ENCODE data around the gene BCKDK. TPM values are rescaled to one million over a fixed set of nuclear protein-coding genes. Genes with fewer than 3 reads are reported as not detected.

Gene BCKDK
- total and polyA plus RNA-seq, 2 of the 13 experiments (the other 11 are each of a cell fraction or from before 2014, with no cell fraction given), result 24.9 to 42.6 TPM

GRCh38 chr16:31117384-31118222 lies 9.4 kb downstream of the BCKDK start, which contains the start of gene KAT8 (continued):
- peak; percentile 60; the same call in 1 of the 2 replicates for TF ChIP-seq ZNF263 (CRISPR knock-in tag; IDR thresholded peaks at IDR 0.05)
- no peak for TF ChIP-seq FOXM1 (CRISPR knock-in tag; IDR thresholded peaks at IDR 0.05)
- no peak for TF ChIP-seq ZNF207 (IDR thresholded peaks at IDR 0.05; ENCODE audit: borderline replicate concordance)
- no peak; the same call in 1 of the 2 replicates for TF ChIP-seq GLI4 (CRISPR knock-in tag; IDR thresholded peaks at IDR 0.05; ENCODE audit: borderline replicate concordance)
- peak; percentile 81 for TF ChIP-seq NFKB2 (CRISPR knock-in tag; IDR thresholded peaks at IDR 0.05; ENCODE audit: borderline replicate concordance)
- peak; percentile 62; the same call in 1 of the 2 replicates for TF ChIP-seq MYPOP (CRISPR knock-in tag; IDR thresholded peaks at IDR 0.05)
- TF ChIP-seq FOXK2 (IDR thresholded peaks at IDR 0.05), result 0 out of 2 replicates have a peak, but pooled peaks have one; percentile 17
- TF ChIP-seq CEBPB (IDR thresholded peaks at IDR 0.05; ENCODE audit: borderline replicate concordance, low read depth, low read length), result no peak
- no peak for TF ChIP-seq RFX1 (IDR thresholded peaks at IDR 0.05)
- TF ChIP-seq CEBPZ (IDR thresholded peaks at IDR 0.05; ENCODE audit: low read length), result no peak
- TF ChIP-seq ELF4 (CRISPR knock-in tag; IDR thresholded peaks at IDR 0.05; ENCODE audit: borderline replicate concordance), result no peak
- TF ChIP-seq ELF1 (CRISPR knock-in tag; IDR thresholded peaks at IDR 0.05), result peak; percentile 74
- TF ChIP-seq YEATS4 (CRISPR knock-in tag; IDR thresholded peaks at IDR 0.05; ENCODE audit: borderline replicate concordance), result peak; percentile 86
- TF ChIP-seq USF2 (IDR thresholded peaks at IDR 0.05; ENCODE audit: low read depth, low read length), result no peak
- TF ChIP-seq USF2 (CRISPR knock-in tag; IDR thresholded peaks at IDR 0.05; ENCODE audit: borderline replicate concordance), result no peak; the same call in 1 of the 2 replicates
- no peak for TF ChIP-seq ZNF296 (CRISPR knock-in tag; conservative IDR thresholded peaks at IDR 0.05)
- no peak for TF ChIP-seq HNRNPL (IDR thresholded peaks at IDR 0.05; ENCODE audit: low read depth, low read length)
- 0 out of 2 replicates have a peak, but pooled peaks have one; percentile 61 for TF ChIP-seq FIP1L1 (IDR thresholded peaks at IDR 0.05; ENCODE audit: borderline replicate concordance, insufficient read depth, low read depth, low read length)
- no peak for TF ChIP-seq ZNF264 (CRISPR knock-in tag; IDR thresholded peaks at IDR 0.05)
- TF ChIP-seq ZBTB21 (CRISPR knock-in tag; IDR thresholded peaks at IDR 0.05), result peak; percentile 97
- no peak for TF ChIP-seq EEA1 (CRISPR knock-in tag; IDR thresholded peaks at IDR 0.05; ENCODE audit: borderline replicate concordance)
- TF ChIP-seq POLR2AphosphoS5 (IDR thresholded peaks at IDR 0.05; ENCODE audit: low read depth, low read length), result peak; percentile 95
- TF ChIP-seq ZIK1 (CRISPR knock-in tag; IDR thresholded peaks at IDR 0.05; ENCODE audit: borderline replicate concordance, low read depth), result no peak
- TF ChIP-seq ZNF558 (CRISPR knock-in tag; IDR thresholded peaks at IDR 0.05; ENCODE audit: borderline replicate concordance), result no peak; the same call in 1 of the 2 replicates
